Measurements from ENCODE around the gene MTG2. TPM values are rescaled to one million over a fixed set of nuclear protein-coding genes. Genes with fewer than 3 reads are reported as not detected.

MTG2 gene
- total and polyA plus RNA-seq, 2 experiments from 2014 or later, result 11.3 to 11.7 TPM

- TF ChIP-seq, protein P1, sequence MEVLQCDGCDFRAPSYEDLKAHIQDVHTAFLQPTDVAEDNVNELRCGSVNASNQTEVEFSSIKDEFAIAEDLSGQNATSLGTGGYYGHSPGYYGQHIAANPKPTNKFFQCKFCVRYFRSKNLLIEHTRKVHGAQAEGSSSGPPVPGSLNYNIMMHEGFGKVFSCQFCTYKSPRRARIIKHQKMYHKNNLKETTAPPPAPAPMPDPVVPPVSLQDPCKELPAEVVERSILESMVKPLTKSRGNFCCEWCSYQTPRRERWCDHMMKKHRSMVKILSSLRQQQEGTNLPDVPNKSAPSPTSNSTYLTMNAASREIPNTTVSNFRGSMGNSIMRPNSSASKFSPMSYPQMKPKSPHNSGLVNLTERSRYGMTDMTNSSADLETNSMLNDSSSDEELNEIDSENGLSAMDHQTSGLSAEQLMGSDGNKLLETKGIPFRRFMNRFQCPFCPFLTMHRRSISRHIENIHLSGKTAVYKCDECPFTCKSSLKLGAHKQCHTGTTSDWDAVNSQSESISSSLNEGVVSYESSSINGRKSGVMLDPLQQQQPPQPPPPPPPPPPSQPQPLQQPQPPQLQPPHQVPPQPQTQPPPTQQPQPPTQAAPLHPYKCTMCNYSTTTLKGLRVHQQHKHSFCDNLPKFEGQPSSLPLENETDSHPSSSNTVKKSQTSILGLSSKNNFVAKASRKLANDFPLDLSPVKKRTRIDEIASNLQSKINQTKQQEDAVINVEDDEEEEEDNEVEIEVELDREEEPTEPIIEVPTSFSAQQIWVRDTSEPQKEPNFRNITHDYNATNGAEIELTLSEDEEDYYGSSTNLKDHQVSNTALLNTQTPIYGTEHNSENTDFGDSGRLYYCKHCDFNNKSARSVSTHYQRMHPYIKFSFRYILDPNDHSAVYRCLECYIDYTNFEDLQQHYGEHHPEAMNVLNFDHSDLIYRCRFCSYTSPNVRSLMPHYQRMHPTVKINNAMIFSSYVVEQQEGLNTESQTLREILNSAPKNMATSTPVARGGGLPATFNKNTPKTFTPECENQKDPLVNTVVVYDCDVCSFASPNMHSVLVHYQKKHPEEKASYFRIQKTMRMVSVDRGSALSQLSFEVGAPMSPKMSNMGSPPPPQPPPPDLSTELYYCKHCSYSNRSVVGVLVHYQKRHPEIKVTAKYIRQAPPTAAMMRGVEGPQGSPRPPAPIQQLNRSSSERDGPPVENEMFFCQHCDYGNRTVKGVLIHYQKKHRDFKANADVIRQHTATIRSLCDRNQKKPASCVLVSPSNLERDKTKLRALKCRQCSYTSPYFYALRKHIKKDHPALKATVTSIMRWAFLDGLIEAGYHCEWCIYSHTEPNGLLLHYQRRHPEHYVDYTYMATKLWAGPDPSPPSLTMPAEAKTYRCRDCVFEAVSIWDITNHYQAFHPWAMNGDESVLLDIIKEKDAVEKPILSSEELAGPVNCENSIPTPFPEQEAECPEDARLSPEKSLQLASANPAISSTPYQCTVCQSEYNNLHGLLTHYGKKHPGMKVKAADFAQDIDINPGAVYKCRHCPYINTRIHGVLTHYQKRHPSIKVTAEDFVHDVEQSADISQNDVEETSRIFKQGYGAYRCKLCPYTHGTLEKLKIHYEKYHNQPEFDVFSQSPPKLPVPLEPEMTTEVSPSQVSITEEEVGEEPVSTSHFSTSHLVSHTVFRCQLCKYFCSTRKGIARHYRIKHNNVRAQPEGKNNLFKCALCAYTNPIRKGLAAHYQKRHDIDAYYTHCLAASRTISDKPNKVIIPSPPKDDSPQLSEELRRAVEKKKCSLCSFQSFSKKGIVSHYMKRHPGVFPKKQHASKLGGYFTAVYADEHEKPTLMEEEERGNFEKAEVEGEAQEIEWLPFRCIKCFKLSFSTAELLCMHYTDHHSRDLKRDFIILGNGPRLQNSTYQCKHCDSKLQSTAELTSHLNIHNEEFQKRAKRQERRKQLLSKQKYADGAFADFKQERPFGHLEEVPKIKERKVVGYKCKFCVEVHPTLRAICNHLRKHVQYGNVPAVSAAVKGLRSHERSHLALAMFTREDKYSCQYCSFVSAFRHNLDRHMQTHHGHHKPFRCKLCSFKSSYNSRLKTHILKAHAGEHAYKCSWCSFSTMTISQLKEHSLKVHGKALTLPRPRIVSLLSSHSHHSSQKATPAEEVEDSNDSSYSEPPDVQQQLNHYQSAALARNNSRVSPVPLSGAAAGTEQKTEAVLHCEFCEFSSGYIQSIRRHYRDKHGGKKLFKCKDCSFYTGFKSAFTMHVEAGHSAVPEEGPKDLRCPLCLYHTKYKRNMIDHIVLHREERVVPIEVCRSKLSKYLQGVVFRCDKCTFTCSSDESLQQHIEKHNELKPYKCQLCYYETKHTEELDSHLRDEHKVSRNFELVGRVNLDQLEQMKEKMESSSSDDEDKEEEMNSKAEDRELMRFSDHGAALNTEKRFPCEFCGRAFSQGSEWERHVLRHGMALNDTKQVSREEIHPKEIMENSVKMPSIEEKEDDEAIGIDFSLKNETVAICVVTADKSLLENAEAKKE (CRISPR knock-in tag; IDR thresholded peaks at IDR 0.05), result no peak
- TF ChIP-seq CREB1 (CRISPR knock-in tag; IDR thresholded peaks at IDR 0.05; ENCODE audit: low read depth) (no peak), EZH2 (IDR thresholded peaks at IDR 0.05; ENCODE audit: low read depth, unreplicated experiment) (no peak), ZNF114 (CRISPR knock-in tag; IDR thresholded peaks at IDR 0.05) (no peak), ZNF331 (CRISPR knock-in tag; IDR thresholded peaks at IDR 0.05; ENCODE audit: low read depth) (no peak)
- TF ChIP-seq, protein P2, sequence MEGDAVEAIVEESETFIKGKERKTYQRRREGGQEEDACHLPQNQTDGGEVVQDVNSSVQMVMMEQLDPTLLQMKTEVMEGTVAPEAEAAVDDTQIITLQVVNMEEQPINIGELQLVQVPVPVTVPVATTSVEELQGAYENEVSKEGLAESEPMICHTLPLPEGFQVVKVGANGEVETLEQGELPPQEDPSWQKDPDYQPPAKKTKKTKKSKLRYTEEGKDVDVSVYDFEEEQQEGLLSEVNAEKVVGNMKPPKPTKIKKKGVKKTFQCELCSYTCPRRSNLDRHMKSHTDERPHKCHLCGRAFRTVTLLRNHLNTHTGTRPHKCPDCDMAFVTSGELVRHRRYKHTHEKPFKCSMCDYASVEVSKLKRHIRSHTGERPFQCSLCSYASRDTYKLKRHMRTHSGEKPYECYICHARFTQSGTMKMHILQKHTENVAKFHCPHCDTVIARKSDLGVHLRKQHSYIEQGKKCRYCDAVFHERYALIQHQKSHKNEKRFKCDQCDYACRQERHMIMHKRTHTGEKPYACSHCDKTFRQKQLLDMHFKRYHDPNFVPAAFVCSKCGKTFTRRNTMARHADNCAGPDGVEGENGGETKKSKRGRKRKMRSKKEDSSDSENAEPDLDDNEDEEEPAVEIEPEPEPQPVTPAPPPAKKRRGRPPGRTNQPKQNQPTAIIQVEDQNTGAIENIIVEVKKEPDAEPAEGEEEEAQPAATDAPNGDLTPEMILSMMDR (conservative IDR thresholded peaks at IDR 0.05; ENCODE audit: low read depth in 2 of 2), result no peak
Observed at GRCh38 chr20:62232770-62233645, 50.2 kb downstream of the MTG2 start (continued).

All from GM23338 (cell line).